Uterus (tissue), 2 donors: Measurements from ENCODE around the gene SWI5.

ENCODE experiments used
- CTCF ChIP-seq, 4 experiments: fragments of 200-600 bp in 2 of 4; fragments of 450-650 bp in 2 of 4; sonication (generic) in 2 of 4; IDR thresholded peaks; one replicate each; pipeline ENCODE4 v1.5.1; 2016 to 2019; ENCODE audit warnings: antibody characterized with exemption in 4 of 4, mild to moderate bottlenecking in 2 of 4, moderate library complexity in 1 of 4
- POLR2A ChIP-seq, 2 donors: fragments of 450-650 bp; IDR thresholded peaks; one replicate each; pipeline ENCODE4 v1.6.1; 2016; ENCODE audit warnings: antibody characterized with exemption in 2 of 2, mild to moderate bottlenecking in 1 of 2, moderate library complexity in 1 of 2

GRCh38 chr9:128323212-128323730 is 47.2 kb downstream of the SWI5 start:
- TF ChIP-seq CTCF (IDR thresholded peaks at IDR 0.05): no peak
- no peak for TF ChIP-seq POLR2A (IDR thresholded peaks at IDR 0.05)
